ENCODE data around the gene SORCS2.

SORCS2 gene

DNA sequence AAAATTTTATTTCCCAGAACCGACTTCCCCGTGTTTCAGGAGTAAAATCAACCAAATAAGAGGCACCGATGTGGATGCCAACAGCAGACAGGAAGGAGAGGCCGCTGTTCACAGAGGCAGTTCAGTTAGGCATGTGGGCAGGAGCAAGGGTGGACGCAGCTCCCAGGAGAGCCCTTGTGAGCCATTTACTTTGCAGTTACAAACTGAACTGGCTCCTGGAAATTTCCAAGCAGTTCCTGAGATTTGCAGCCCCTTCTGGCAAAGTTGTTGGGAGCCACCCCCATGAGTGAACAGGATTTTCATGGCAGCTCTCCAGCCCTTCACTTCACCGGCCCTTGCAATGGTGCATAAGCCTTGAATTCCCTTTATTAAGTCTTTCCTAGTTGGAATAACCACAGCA is 558.2 kb downstream of the SORCS2 start:
- Histone ChIP-seq H3K79me2 (ENCODE audit: control insufficient read depth, low read length) (no peaks in the 10 kb centered on the region), H3K4me3 (ENCODE audit: low read length) (no peak overlapping the region), H3K9me3 (ENCODE audit: control insufficient read depth, insufficient read depth, low read length) (no peaks in the 10 kb centered on the region), H4K20me1 (ENCODE audit: control insufficient read depth, insufficient read depth, low read depth, low read length) (no peaks in the 10 kb centered on the region), H3K9me2 (replicated peaks; ENCODE audit: control insufficient read depth, low read length) (no peaks in the 10 kb centered on the region), H3K36me3 (ENCODE audit: control insufficient read depth, low read length) (no peaks in the 10 kb centered on the region), H3K4me2 (ENCODE audit: low read length) (no peak overlapping the region), H3F3A (ENCODE audit: control insufficient read depth, insufficient read depth) (no peaks in the 10 kb centered on the region), H3K4me1 (ENCODE audit: control insufficient read depth, low read length) (no peaks in the 10 kb centered on the region), H3K27ac (ENCODE audit: low read depth, low read length) (no peak overlapping the region), H3K27me3 (ENCODE audit: control insufficient read depth, low read length) (no peaks in the 10 kb centered on the region)
- no peak for TF ChIP-seq EZH2phosphoT487 (IDR thresholded peaks at IDR 0.05; ENCODE audit: borderline replicate concordance, low read length)
- TF ChIP-seq, protein P1, sequence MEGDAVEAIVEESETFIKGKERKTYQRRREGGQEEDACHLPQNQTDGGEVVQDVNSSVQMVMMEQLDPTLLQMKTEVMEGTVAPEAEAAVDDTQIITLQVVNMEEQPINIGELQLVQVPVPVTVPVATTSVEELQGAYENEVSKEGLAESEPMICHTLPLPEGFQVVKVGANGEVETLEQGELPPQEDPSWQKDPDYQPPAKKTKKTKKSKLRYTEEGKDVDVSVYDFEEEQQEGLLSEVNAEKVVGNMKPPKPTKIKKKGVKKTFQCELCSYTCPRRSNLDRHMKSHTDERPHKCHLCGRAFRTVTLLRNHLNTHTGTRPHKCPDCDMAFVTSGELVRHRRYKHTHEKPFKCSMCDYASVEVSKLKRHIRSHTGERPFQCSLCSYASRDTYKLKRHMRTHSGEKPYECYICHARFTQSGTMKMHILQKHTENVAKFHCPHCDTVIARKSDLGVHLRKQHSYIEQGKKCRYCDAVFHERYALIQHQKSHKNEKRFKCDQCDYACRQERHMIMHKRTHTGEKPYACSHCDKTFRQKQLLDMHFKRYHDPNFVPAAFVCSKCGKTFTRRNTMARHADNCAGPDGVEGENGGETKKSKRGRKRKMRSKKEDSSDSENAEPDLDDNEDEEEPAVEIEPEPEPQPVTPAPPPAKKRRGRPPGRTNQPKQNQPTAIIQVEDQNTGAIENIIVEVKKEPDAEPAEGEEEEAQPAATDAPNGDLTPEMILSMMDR (IDR thresholded peaks at IDR 0.05; ENCODE audit: low read depth, low read length, poor library complexity, severe bottlenecking), result no peak

DNA sequence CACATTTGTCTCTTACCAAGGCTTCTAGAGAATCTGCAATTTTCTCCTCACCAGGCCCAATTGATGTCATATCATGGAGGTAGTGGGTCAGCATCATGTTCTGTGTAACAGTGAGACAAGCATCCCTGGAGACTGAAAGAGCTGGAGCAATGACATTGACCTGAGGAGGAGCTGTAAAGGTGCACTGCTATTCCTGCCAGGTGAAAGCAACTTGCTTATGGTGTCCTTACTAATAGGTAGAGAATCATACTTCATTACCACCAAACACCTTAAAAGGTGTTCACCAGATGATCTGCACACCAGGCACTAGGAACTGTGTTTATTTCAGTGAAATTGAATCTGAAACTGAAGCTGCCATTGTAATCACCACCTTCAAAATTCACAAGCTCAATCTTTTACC is 558.6 kb downstream of the SORCS2 start:
- Histone ChIP-seq H3K9me3 (ENCODE audit: control insufficient read depth, insufficient read depth, low read length) (no peaks in the 10 kb centered on the region), H3K4me3 (ENCODE audit: low read length) (no peak overlapping the region), H3K9me2 (replicated peaks; ENCODE audit: control insufficient read depth, low read length) (no peaks in the 10 kb centered on the region), H3K4me1 (ENCODE audit: control insufficient read depth, low read length) (no peaks in the 10 kb centered on the region), H3K27ac (ENCODE audit: low read depth, low read length) (no peak overlapping the region), H4K20me1 (ENCODE audit: control insufficient read depth, insufficient read depth, low read depth, low read length) (no peaks in the 10 kb centered on the region), H3K27me3 (ENCODE audit: control insufficient read depth, low read length) (no peaks in the 10 kb centered on the region), H3F3A (ENCODE audit: control insufficient read depth, insufficient read depth) (no peaks in the 10 kb centered on the region), H3K36me3 (ENCODE audit: control insufficient read depth, low read length) (no peaks in the 10 kb centered on the region), H3K79me2 (ENCODE audit: control insufficient read depth, low read length) (no peaks in the 10 kb centered on the region), H3K4me2 (ENCODE audit: low read length) (no peak overlapping the region)
- TF ChIP-seq EZH2phosphoT487 (IDR thresholded peaks at IDR 0.05; ENCODE audit: borderline replicate concordance, low read length), result no peak
- TF ChIP-seq, protein P1 (IDR thresholded peaks at IDR 0.05; ENCODE audit: low read depth, low read length, poor library complexity, severe bottlenecking), result no peak

DNA sequence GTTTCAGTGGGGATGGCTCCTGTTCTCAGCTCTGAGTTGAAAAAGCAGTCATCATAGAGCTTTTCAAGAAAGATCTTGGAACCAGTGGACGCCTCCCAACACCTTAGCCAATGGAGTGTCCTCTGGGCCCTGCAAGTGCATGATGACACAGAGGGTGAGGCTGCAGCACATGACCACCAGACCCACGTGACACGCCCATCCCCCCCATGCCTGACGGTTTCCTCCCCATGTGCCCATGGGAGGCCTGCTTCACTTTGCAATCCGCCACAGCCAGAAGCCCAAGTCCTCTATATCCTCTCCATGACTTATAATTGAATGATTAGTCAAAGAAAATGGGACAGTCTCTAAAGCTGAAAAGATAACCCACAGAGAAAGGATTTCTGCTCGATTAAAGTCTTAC is 560.3 kb downstream of the SORCS2 start:
- H3K4me2 ChIP-seq (ENCODE audit: low read length), result no peak overlapping the region
- TF ChIP-seq EZH2phosphoT487 (IDR thresholded peaks at IDR 0.05; ENCODE audit: borderline replicate concordance, low read length), result no peak
- TF ChIP-seq, protein P1 (IDR thresholded peaks at IDR 0.05; ENCODE audit: low read depth, low read length, poor library complexity, severe bottlenecking), result no peak
- H3K9me3 ChIP-seq (ENCODE audit: control insufficient read depth, insufficient read depth, low read length), result no peaks in the 10 kb centered on the region

DNA sequence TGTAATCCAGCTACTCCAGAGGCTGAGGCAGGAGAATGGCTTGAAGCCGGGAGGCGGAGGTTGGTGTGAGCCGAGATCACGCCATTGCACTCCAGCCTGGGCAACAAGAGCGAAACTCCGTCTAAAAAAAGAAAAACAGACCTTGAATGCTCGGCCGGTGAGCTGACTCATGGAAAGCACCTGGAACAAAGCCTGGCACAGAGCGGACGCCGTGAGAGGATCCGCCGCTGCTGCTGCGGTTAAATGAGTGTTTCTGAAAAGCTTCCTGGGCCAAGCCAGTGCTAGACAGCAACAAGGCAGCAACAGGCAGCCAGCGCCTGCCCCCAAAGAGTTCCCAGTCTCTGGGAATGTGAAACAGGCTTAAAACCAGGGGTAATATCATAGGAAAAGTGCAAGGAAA is 560.9 kb downstream of the SORCS2 start:
- TF ChIP-seq, protein P1 (IDR thresholded peaks at IDR 0.05; ENCODE audit: low read depth, low read length, poor library complexity, severe bottlenecking), result no peak
- no peak for TF ChIP-seq EZH2phosphoT487 (IDR thresholded peaks at IDR 0.05; ENCODE audit: borderline replicate concordance, low read length)
- H4K20me1 ChIP-seq (ENCODE audit: control insufficient read depth, insufficient read depth, low read depth, low read length), result no peaks in the 10 kb centered on the region
- H3K27me3 ChIP-seq (ENCODE audit: control insufficient read depth, low read length), result no peaks in the 10 kb centered on the region
- no peaks in the 10 kb centered on the region for H3K36me3 ChIP-seq (ENCODE audit: control insufficient read depth, low read length)
- no peaks in the 10 kb centered on the region for H3K9me2 ChIP-seq (replicated peaks; ENCODE audit: control insufficient read depth, low read length)
- no peaks in the 10 kb centered on the region for H3F3A ChIP-seq (ENCODE audit: control insufficient read depth, insufficient read depth)
- no peaks in the 10 kb centered on the region for H3K9me3 ChIP-seq (ENCODE audit: control insufficient read depth, insufficient read depth, low read length)
- no peak overlapping the region for H3K27ac ChIP-seq (ENCODE audit: low read depth, low read length)
- H3K4me3 ChIP-seq (ENCODE audit: low read length), result no peak overlapping the region
- H3K4me2 ChIP-seq (ENCODE audit: low read length), result no peak overlapping the region
- H3K79me2 ChIP-seq (ENCODE audit: control insufficient read depth, low read length), result no peaks in the 10 kb centered on the region
- H3K4me1 ChIP-seq (ENCODE audit: control insufficient read depth, low read length), result no peaks in the 10 kb centered on the region

More for the DNA sequence above, 560.3 kb downstream of the SORCS2 start:
- Histone ChIP-seq H3K4me1 (ENCODE audit: control insufficient read depth, low read length) (no peaks in the 10 kb centered on the region), H3K27me3 (ENCODE audit: control insufficient read depth, low read length) (no peaks in the 10 kb centered on the region), H3F3A (ENCODE audit: control insufficient read depth, insufficient read depth) (no peaks in the 10 kb centered on the region), H3K9me2 (replicated peaks; ENCODE audit: control insufficient read depth, low read length) (no peaks in the 10 kb centered on the region), H3K36me3 (ENCODE audit: control insufficient read depth, low read length) (no peaks in the 10 kb centered on the region), H3K27ac (ENCODE audit: low read depth, low read length) (no peak overlapping the region), H3K79me2 (ENCODE audit: control insufficient read depth, low read length) (no peaks in the 10 kb centered on the region), H3K4me3 (ENCODE audit: low read length) (no peak overlapping the region), H4K20me1 (ENCODE audit: control insufficient read depth, insufficient read depth, low read depth, low read length) (no peaks in the 10 kb centered on the region)

Data from DOHH2 (cell line).